ENCODE data around the gene DSG1. TPM values are rescaled to one million over a fixed set of nuclear protein-coding genes. Genes with fewer than 3 reads are reported as not detected.

The DSG1 gene
- total RNA-seq, 4 donors from 2014 or later = not detected

- no peak for TF ChIP-seq CTCF (IDR thresholded peaks at IDR 0.05; ENCODE audit: low read depth)
Observed at GRCh38 chr18:31278609-31279071, 39.3 kb upstream of the DSG1 start.

- no peak for TF ChIP-seq CTCF (IDR thresholded peaks at IDR 0.05; ENCODE audit: low read depth)
Observed at GRCh38 chr18:31280502-31280901, 37.5 kb upstream of the DSG1 start.

- no peak for TF ChIP-seq CTCF (IDR thresholded peaks at IDR 0.05; ENCODE audit: low read depth)
Observed at GRCh38 chr18:31281437-31281836, 36.5 kb upstream of the DSG1 start.

GRCh38 chr18:31291688-31292087 lies 26.3 kb upstream of the DSG1 start:
- TF ChIP-seq CTCF (IDR thresholded peaks at IDR 0.05; ENCODE audit: low read depth) = no peak

GRCh38 chr18:31294199-31294747 lies 23.7 kb upstream of the DSG1 start:
- no peak for TF ChIP-seq CTCF (IDR thresholded peaks at IDR 0.05; ENCODE audit: low read depth)

- TF ChIP-seq CTCF (IDR thresholded peaks at IDR 0.05; ENCODE audit: low read depth) = no peak
Observed at GRCh38 chr18:31297248-31297647, 20.7 kb upstream of the DSG1 start.

- TF ChIP-seq CTCF (IDR thresholded peaks at IDR 0.05; ENCODE audit: low read depth) = no peak
Observed at GRCh38 chr18:31301201-31301655, 16.7 kb upstream of the DSG1 start.

Data from subcutaneous adipose tissue (tissue), 4 donors.